GM18520 (cell line): Measurements from ENCODE around the gene GVQW3.

ENCODE experiments used
- ATAC-seq: cut with Tn5 transposase; IDR thresholded peaks from one replicate; pipeline ENCODE4 v1.9.1; 2021; ENCODE audit not compliant: unreplicated experiment

The GVQW3 gene

GRCh38 chr11:76444384-76445120 is 63.4 kb downstream of the GVQW3 start, which contains the start of gene EMSY:
EMSY (plus strand) TSS chr11:76445018; CDS start chr11:76446939, 1,921 bp downstream.
- ATAC-seq, result peak; percentile 93

DNA sequence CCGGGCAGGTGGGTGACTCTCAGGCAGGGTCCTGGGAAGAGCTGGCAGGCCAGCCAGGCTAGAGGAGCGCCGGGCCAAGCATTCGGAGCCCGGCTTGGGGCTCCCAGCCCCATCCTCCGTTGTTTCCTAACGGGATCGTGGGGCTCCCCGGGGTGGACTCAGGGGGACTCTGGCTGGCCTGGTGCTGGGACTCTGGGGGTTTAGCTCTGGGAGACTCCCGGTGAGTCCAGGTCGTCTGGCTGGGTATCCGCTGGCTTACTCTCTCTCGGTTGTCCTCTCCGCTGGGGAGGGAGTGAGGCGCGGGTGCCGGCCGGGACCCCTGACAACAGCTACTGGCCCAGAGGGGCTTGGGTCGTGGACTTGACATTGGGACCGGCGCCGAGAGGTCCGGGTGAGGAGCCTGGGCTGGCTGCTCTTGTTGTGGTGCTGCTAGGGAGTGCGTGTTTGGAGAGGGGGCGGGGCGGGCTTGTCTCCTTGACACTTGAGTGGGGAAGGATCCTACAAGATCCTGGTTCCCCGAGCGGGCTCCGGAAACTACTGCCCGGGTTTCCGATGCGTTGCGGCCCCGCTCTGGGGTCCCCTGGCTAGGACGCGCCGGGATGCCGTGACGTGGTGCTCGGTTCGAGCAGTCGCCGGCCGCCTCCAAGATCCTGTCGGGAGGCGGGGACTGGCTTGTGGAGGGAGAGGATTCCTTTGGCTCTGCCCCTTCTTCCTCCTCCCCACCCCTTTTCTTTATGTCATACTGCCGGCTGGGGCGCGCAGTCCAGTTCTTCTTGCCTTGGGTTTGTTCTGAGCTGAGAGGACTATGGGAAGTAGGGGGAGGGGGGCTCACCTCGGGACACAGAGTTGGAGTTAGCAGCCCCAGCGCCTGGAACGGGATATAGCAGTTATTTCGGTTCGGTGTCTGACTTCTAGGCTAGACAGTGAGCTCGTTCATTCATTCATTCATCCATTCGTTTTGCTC is 64.3 kb downstream of the GVQW3 start:
- ATAC-seq, result no peak

- ATAC-seq, result no peak
Observed at GRCh38 chr11:76448506-76448905, 67.4 kb downstream of the GVQW3 start.

DNA sequence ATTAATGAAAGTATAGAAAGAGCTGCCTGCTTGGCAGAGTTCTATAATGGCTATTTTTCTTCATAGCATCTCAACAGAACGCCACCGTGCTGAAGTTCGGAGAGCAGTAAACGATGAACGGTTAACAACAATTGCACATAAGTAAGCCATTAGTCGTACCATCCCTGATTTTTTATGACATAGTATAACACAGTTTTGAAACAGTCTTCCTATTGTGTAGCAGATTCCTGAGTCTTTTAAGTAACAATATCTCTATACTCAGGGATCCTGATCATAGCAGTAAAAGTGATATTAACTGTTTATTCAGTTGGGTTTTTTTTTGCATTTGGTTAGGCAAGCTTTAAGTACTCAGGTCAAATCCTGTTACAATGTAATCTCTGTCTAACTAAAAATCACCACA is 72.1 kb downstream of the GVQW3 start:
- no peak for ATAC-seq

GRCh38 chr11:76455331-76455730 is 74.2 kb downstream of the GVQW3 start:
- no peak for ATAC-seq

DNA sequence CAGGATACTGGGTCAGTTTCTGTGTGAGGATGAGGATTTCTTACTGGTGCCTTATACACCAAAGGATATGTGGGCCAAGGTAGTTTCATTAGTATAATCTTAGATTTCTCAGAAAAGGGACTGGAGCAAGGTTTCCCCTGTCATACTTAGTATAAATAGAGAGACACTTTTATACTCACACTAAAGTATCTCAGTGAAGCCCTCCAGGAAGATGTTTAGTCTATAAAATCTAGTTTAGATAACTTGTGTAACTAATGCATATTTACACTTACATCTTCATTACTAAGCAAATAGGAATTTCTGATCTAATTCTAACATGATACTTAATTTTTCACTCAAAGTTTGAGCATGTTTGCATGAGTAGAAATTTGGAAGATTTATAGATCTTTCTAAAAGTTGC is 74.8 kb downstream of the GVQW3 start:
- no peak for ATAC-seq

GRCh38 chr11:76456571-76456970 is 75.4 kb downstream of the GVQW3 start:
- no peak for ATAC-seq
